IMR-90 (cell line): ENCODE measurements around the gene MMP26. TPM values are rescaled to one million over a fixed set of nuclear protein-coding genes. Genes with fewer than 3 reads are reported as not detected.

Experiments used
- ATAC-seq: fragments of 200-7000 bp; cut with Tn5 transposase; 2 replicates; pipeline ENCODE4 v1.9.1; 2020; ENCODE audit warnings: low read depth, mild to moderate bottlenecking, moderate library complexity
- BruUV-seq: library from RNA; stranded (reverse); fragments of 400-500 nt; replicated peaks from 2 replicates; lab custom pipeline; 2021; lab: Mats Ljungman, UMichigan
- CTCF ChIA-PET: fragments of 300-600 bp; formaldehyde crosslinking; extraction: SDS; loops from one replicate; lab custom pipeline; 2021; ENCODE audit warnings: antibody characterized with exemption; lab: Yijun Ruan, JAX
- POLR2A ChIA-PET: fragments of 300-600 bp; sonication (Branson Sonifier 250); formaldehyde crosslinking; loops from one replicate; lab custom pipeline; 2022; ENCODE audit warnings: antibody characterized with exemption; ENCODE audit not compliant: unreplicated experiment; lab: Charles Lee
- DNase-seq: peaks from one replicate; pipeline ENCODE4 v3.0.0; 2013
- H2AFZ ChIP-seq: replicated peaks from 2 replicates; pipeline ENCODE3; 2013; ENCODE audit warnings: low read length, mild to moderate bottlenecking; ENCODE audit not compliant: poor library complexity
- H2AK5ac ChIP-seq: 2 replicates; pipeline ENCODE4 v1.6.1; 2013; ENCODE audit warnings: low read depth, low read length, inconsistent platforms
- H2AK9ac ChIP-seq: replicated peaks from 2 replicates; pipeline ENCODE3; 2013; ENCODE audit warnings: mild to moderate bottlenecking, low read depth, low read length, moderate library complexity; ENCODE audit not compliant: poor library complexity
- H2BK120ac ChIP-seq: 2 replicates; pipeline ENCODE4 v1.6.1; 2013; ENCODE audit warnings: low read depth, low read length, inconsistent platforms
- H2BK15ac ChIP-seq: 3 replicates; pipeline ENCODE4 v1.6.1; 2013; ENCODE audit warnings: low read depth, low read length, inconsistent platforms
- H2BK20ac ChIP-seq: 2 replicates; pipeline ENCODE4 v1.6.1; 2013; ENCODE audit warnings: low read depth, mild to moderate bottlenecking, inconsistent platforms, low read length, moderate library complexity
- H2BK5ac ChIP-seq: 2 replicates; pipeline ENCODE4 v1.6.1; 2013; ENCODE audit warnings: mild to moderate bottlenecking, low read depth, low read length, inconsistent platforms; ENCODE audit not compliant: poor library complexity, severe bottlenecking
- H3K14ac ChIP-seq: replicated peaks from 2 replicates; pipeline ENCODE4 v1.6.1; 2013; ENCODE audit warnings: low read depth, low read length, inconsistent platforms
- H3K18ac ChIP-seq: 2 replicates; pipeline ENCODE4 v1.6.1; 2013; ENCODE audit warnings: low read depth, low read length, control low read depth
- H3K23ac ChIP-seq: 2 replicates; pipeline ENCODE4 v1.6.1; 2013; ENCODE audit warnings: low read depth, low read length, inconsistent platforms
- H3K27ac ChIP-seq: 2 replicates; pipeline ENCODE4 v1.5.1; 2013; ENCODE audit warnings: mild to moderate bottlenecking, control low read depth, low read length; ENCODE audit not compliant: insufficient read depth
- H3K27me3 ChIP-seq: 2 replicates; pipeline ENCODE4 v1.6.1; 2013; ENCODE audit warnings: low read length; ENCODE audit not compliant: control insufficient read depth, insufficient read depth
- H3K36me3 ChIP-seq: 2 replicates; pipeline ENCODE4 v1.6.1; 2013; ENCODE audit warnings: low read length, mixed read lengths; ENCODE audit not compliant: control insufficient read depth, insufficient read depth
- H3K4ac ChIP-seq: 2 replicates; pipeline ENCODE4 v1.6.1; 2013; ENCODE audit warnings: low read depth, low read length, inconsistent platforms
- H3K4me1 ChIP-seq: 2 replicates; pipeline ENCODE4 v1.6.1; 2013; ENCODE audit warnings: low read length, mixed read lengths; ENCODE audit not compliant: control insufficient read depth, insufficient read depth
- H3K4me2 ChIP-seq: 2 replicates; pipeline ENCODE4 v1.6.1; 2013; ENCODE audit warnings: low read depth, mild to moderate bottlenecking, control low read depth, low read length, moderate library complexity
- H3K4me3 ChIP-seq: 2 replicates; pipeline ENCODE4 v1.5.1; 2013; ENCODE audit warnings: low read depth, mild to moderate bottlenecking, control low read depth, low read length, moderate library complexity; ENCODE audit not compliant: insufficient read depth
- H3K56ac ChIP-seq: 2 replicates; pipeline ENCODE4 v1.6.1; 2013; ENCODE audit warnings: low read length, inconsistent platforms; ENCODE audit not compliant: insufficient read depth; ENCODE audit errors: extremely low read depth
- H3K79me1 ChIP-seq, 2 experiments: 2 replicates each; pipeline ENCODE4 v1.6.1; 2013; ENCODE audit warnings: low read length in 2 of 2, inconsistent platforms in 1 of 2, low read depth in 1 of 2
- H3K9ac ChIP-seq: 2 replicates; pipeline ENCODE4 v1.6.1; 2013; ENCODE audit warnings: low read depth, low read length, control low read depth
- H3K9me1 ChIP-seq: 2 replicates; pipeline ENCODE4 v1.6.1; 2013; ENCODE audit warnings: low read length, inconsistent platforms; ENCODE audit not compliant: insufficient read depth
- H3K9me3 ChIP-seq: 2 replicates; pipeline ENCODE4 v1.6.1; 2013; ENCODE audit warnings: low read length; ENCODE audit not compliant: control insufficient read depth, insufficient read depth
- H4K20me1 ChIP-seq: 2 replicates; pipeline ENCODE4 v1.6.1; 2013; ENCODE audit warnings: low read length, inconsistent platforms; ENCODE audit not compliant: insufficient read depth
- H4K5ac ChIP-seq: 2 replicates; pipeline ENCODE4 v1.6.1; 2013; ENCODE audit warnings: mild to moderate bottlenecking, low read depth, low read length, control low read depth
- H4K8ac ChIP-seq, 2 experiments: 2 replicates each; pipeline ENCODE4 v1.6.1; 2013; ENCODE audit warnings: low read depth in 2 of 2, low read length in 2 of 2, control low read depth in 1 of 2, inconsistent platforms in 1 of 2
- H4K91ac ChIP-seq: 2 replicates; pipeline ENCODE4 v1.6.1; 2013; ENCODE audit warnings: low read depth, low read length, inconsistent platforms; ENCODE audit not compliant: insufficient read depth
- CEBPB ChIP-seq: IDR thresholded peaks from 2 replicates; pipeline ENCODE4 v1.6.1; 2012; ENCODE audit warnings: low read depth, low read length, improper control_type of control experiment
- CHD1 ChIP-seq: IDR thresholded peaks from 2 replicates; pipeline ENCODE4 v1.6.1; 2012; ENCODE audit warnings: low read depth, low read length, improper control_type of control experiment
- MAFK ChIP-seq: IDR thresholded peaks from 2 replicates; pipeline ENCODE4 v1.6.1; 2012; ENCODE audit warnings: low read depth, low read length, improper control_type of control experiment
- RAD21 ChIP-seq: IDR thresholded peaks from 2 replicates; pipeline ENCODE4 v1.6.1; 2012; ENCODE audit warnings: low read length, improper control_type of control experiment
- WGBS, 2 experiments: methylation state at CpG; one replicate each; pipeline versions ENCODE4 v1.1.5 to v1.1.7; 2013; ENCODE audit warnings: missing lambda C conversion rate in 2 of 2; ENCODE audit not compliant: insufficient read length in 1 of 2; ENCODE audit errors: extremely low coverage in 2 of 2; 5-methylcytosine and 5-hydroxymethylcytosine counted together
- dilution Hi-C: fragments of 300-500 bp; cut with HindIII; formaldehyde crosslinking; loops from one replicate; pipeline ENCODE4 v1.14.3; 2018; ENCODE audit warnings: low sequenced_read_pairs; ENCODE audit not compliant: unreplicated experiment
- in situ Hi-C: fragments of 300-500 bp; cut with MboI; formaldehyde crosslinking; loops from 3 replicates; pipeline ENCODE4 v1.14.3; 2019; ENCODE audit warnings: low sequenced_read_pairs, inconsistent platforms, mixed read lengths
- intact Hi-C: fragments of 100-400 bp; cut with micrococcal nuclease; formaldehyde crosslinking; loops from 2 replicates; pipeline ENCODE4 v1.10.0; 2022
- polyA plus RNA-seq, 3 experiments: library from polyadenylated mRNA; depleted of rRNA; stranded (reverse); fragments of >200 nt; gene quantifications; 2 replicates each; pipeline ENCODE4 v1.2.3, GENCODE V29; 2012; ENCODE audit warnings: low replicate concordance in 1 of 3
- total RNA-seq: library from RNA; depleted of rRNA; stranded (reverse); fragments of >200 nt; gene quantifications from 2 replicates; pipeline ENCODE4 v1.2.3, GENCODE V29; 2012

MMP26 gene
- total and polyA plus RNA-seq, 2 of the 4 experiments (the other 2 are of a cell fraction) = not detected

DNA sequence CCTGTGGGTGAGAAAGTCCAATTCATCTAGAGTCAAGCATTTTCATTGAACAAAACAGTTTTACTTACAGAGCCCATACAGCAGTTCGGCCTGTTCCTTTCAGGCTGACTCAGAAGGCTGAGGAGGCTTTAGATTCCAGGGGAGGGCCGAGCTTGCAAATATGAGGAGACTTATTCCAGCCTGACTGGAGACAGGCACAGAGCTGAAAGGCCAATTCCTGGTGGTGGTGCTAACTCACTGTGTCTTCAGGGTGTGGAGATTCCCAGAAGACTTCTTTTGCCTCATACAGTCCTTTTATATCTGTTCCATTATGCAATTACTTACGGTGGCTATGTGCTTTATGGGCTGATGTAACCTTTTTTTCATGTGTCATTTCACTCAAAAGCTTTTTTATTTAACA lies 7.0 kb upstream of the MMP26 start, which contains the start of gene OR51E2:
Gene OR51E2 (minus strand): TSS at position 269 of the 400 bp plus-strand sequence. CDS start 15,142 bp downstream, outside the sequence.
- no TSS peak for BruUV-seq
- H3K4me2 ChIP-seq = peak within 1 kb of the TSS; percentile 64
- H3K18ac ChIP-seq = peak within 1 kb of the TSS; percentile 23; the same call in 1 of the 2 replicates
- TF ChIP-seq MAFK (no peak), RAD21 (peak; percentile 13; the same call in 1 of the 2 replicates), CHD1 (no peak), CEBPB (0 out of 2 replicates have a peak, but pooled peaks have one; percentile 38)
- no peak within 1 kb of the TSS for H3K14ac ChIP-seq
- ChIA-PET POLR2A (no interaction called here), CTCF (interaction anchor here (1.1 kb wide), 1 partner anchor 61 kb away, joined by 3 read pairs; no protein-coding TSS in a partner anchor)
- no peak within 1 kb of the TSS for H3K23ac ChIP-seq
- H2AFZ ChIP-seq = peak within 1 kb of the TSS; percentile 67
- H3K9me1 ChIP-seq = no peaks in the 10 kb centered on the region
- peak within 1 kb of the TSS; percentile 50; the same call in 1 of the 2 replicates for H3K9ac ChIP-seq
- H2BK120ac ChIP-seq = peak within 1 kb of the TSS; percentile 49; the same call in 1 of the 2 replicates
- peak within 1 kb of the TSS; percentile 25; the same call in 1 of the 2 replicates for H4K91ac ChIP-seq
- DNase-seq (peak; percentile 78), ATAC-seq (peak; percentile 92)
- no peak within 1 kb of the TSS for H2AK5ac ChIP-seq
- H2BK5ac ChIP-seq = peak within 1 kb of the TSS; percentile 47
- H3K9me3 ChIP-seq = no peaks in the 10 kb centered on the region
- intact Hi-C loops = loop anchor here (2.0 kb wide), 1 partner anchor 61 kb away; the partner anchor contains the start of gene OR51D1
- H2AK9ac ChIP-seq = no peak within 1 kb of the TSS
- no peaks in the 10 kb centered on the region for H4K20me1 ChIP-seq
- in situ Hi-C loops = no loop called here
- peak within 1 kb of the TSS; percentile 38; the same call in 1 of the 2 replicates for H3K27ac ChIP-seq
- peaks cover 2% of the 10 kb centered on the region for H3K4me1 ChIP-seq
- no peaks in the 10 kb centered on the region for H3K79me1 ChIP-seq
- H3K4ac ChIP-seq = peak within 1 kb of the TSS; percentile 16; the same call in 1 of the 2 replicates
- H4K8ac ChIP-seq = peak within 1 kb of the TSS in 1 of 2 experiments; percentile 62; a peak in 2 of 4 replicates
- no peak within 1 kb of the TSS; the same call in 1 of the 2 replicates for H4K5ac ChIP-seq
- dilution Hi-C loops = no loop called here
- H2BK20ac ChIP-seq = 0 out of 2 replicates have a peak within 1 kb of the TSS, but pooled peaks have one; percentile 1
- no peak within 1 kb of the TSS for H3K56ac ChIP-seq
- H2BK15ac ChIP-seq = no peak within 1 kb of the TSS
- no peaks in the 10 kb centered on the region for H3K27me3 ChIP-seq
- H3K4me3 ChIP-seq = no peak within 1 kb of the TSS
- H3K36me3 ChIP-seq = no peaks in the 10 kb centered on the region
- WGBS, 2 experiments = no CpG with 5 or more reads among the region's 3 CpGs
